OCI-LY7 (cell line): ENCODE measurements around the gene FAM81A. TPM values are rescaled to one million over a fixed set of nuclear protein-coding genes. Genes with fewer than 3 reads are reported as not detected.

Experiments
- BruUV-seq: library from RNA; stranded (reverse); fragments of 400-500 nt; replicated peaks from 2 replicates; lab custom pipeline; 2021; lab: Mats Ljungman, UMichigan
- CTCF ChIA-PET: fragments of 300-600 bp; sonication (Branson Sonifier 250); formaldehyde crosslinking; loops from one replicate; lab custom pipeline; 2022; ENCODE audit warnings: antibody characterized with exemption; ENCODE audit not compliant: unreplicated experiment; lab: Charles Lee
- POLR2A ChIA-PET: fragments of 300-600 bp; sonication (Branson Sonifier 250); formaldehyde crosslinking; loops from one replicate; lab custom pipeline; 2022; ENCODE audit warnings: antibody characterized with exemption; lab: Charles Lee
- DNase-seq: peaks from one replicate; pipeline ENCODE4 v3.0.0-alpha.2; 2015; ENCODE audit warnings: low spot score
- H2AFZ ChIP-seq: fragments of 200-600 bp; sonication (generic), shearing (Covaris generic); 2 replicates; pipeline ENCODE4 v1.6.1; 2014; ENCODE audit warnings: mild to moderate bottlenecking, antibody characterized with exemption, low read length, moderate library complexity
- H3K27ac ChIP-seq: fragments of 200-600 bp; sonication (generic); 2 replicates; pipeline ENCODE4 v1.5.1; 2014; ENCODE audit warnings: mixed run types, low read depth, mild to moderate bottlenecking, moderate library complexity, low read length, inconsistent platforms; ENCODE audit not compliant: poor library complexity, severe bottlenecking
- H3K36me3 ChIP-seq: fragments of 200-600 bp; sonication (generic); 2 replicates; pipeline ENCODE4 v1.6.1; 2014; ENCODE audit warnings: mild to moderate bottlenecking, antibody characterized with exemption, low read length, moderate library complexity, mixed read lengths; ENCODE audit not compliant: insufficient read depth
- H3K4me1 ChIP-seq: fragments of 200-600 bp; sonication (generic); 2 replicates; pipeline ENCODE4 v1.5.1; 2014; ENCODE audit warnings: mild to moderate bottlenecking, low read length; ENCODE audit not compliant: insufficient read depth, poor library complexity, severe bottlenecking
- H3K4me2 ChIP-seq: fragments of 200-600 bp; sonication (generic); 2 replicates; pipeline ENCODE4 v1.6.1; 2014; ENCODE audit warnings: mild to moderate bottlenecking, low read length
- H3K4me3 ChIP-seq: fragments of 200-600 bp; sonication (generic); 2 replicates; pipeline ENCODE4 v1.5.1; 2014; ENCODE audit warnings: mild to moderate bottlenecking, low read depth, low read length; ENCODE audit not compliant: poor library complexity, severe bottlenecking
- H3K79me2 ChIP-seq: fragments of 200-600 bp; sonication (generic); 2 replicates; pipeline ENCODE4 v1.6.1; 2016; ENCODE audit warnings: low read depth, mild to moderate bottlenecking, low read length, moderate library complexity, mixed read lengths; ENCODE audit not compliant: insufficient read depth
- H3K9me2 ChIP-seq: fragments of 200-600 bp; sonication (generic); 2 replicates; pipeline ENCODE4 v1.6.1; 2016; ENCODE audit warnings: mild to moderate bottlenecking, low read length, mixed read lengths; ENCODE audit not compliant: insufficient read depth
- H3K9me3 ChIP-seq: fragments of 200-600 bp; sonication (generic); 2 replicates; pipeline ENCODE4 v1.6.1; 2014; ENCODE audit warnings: mild to moderate bottlenecking, mixed run types, low read length, mixed read lengths
- H4K20me1 ChIP-seq: fragments of 200-600 bp; sonication (generic); 2 replicates; pipeline ENCODE4 v1.6.1; 2014; ENCODE audit warnings: mild to moderate bottlenecking, antibody characterized with exemption, low read length, moderate library complexity, mixed read lengths; ENCODE audit not compliant: insufficient read depth
- EZH2phosphoT487 ChIP-seq: fragments of 200-600 bp; sonication (generic); IDR thresholded peaks from 2 replicates; pipeline ENCODE4 v1.6.1; 2018; ENCODE audit warnings: low read depth, borderline replicate concordance, mild to moderate bottlenecking, mixed run types, antibody characterized with exemption, low read length, moderate library complexity, mixed read lengths
- intact Hi-C: fragments of 100-400 bp; cut with micrococcal nuclease; formaldehyde crosslinking; loops from one replicate; pipeline ENCODE4 v1.10.0; 2022; ENCODE audit not compliant: unreplicated experiment
- total RNA-seq, 2 experiments: library from RNA; depleted of rRNA in 1 of 2; stranded (reverse); fragments of >200 nt in 1 of 2; shearing (Covaris generic) in 1 of 2; gene quantifications; 2 replicates each; pipeline ENCODE4 v1.2.3, GENCODE V29; 2014 to 2022
- TF ChIP-seq, protein P1 (sequence below): fragments of 200-600 bp; sonication (generic); conservative IDR thresholded peaks from 2 replicates; pipeline ENCODE4 v1.5.1; 2014; ENCODE audit warnings: mild to moderate bottlenecking, antibody characterized with exemption, low read length, moderate library complexity, mixed read lengths

FAM81A gene
- total RNA-seq, 2 experiments from 2014 or later = 11.6 to 37.4 TPM

DNA sequence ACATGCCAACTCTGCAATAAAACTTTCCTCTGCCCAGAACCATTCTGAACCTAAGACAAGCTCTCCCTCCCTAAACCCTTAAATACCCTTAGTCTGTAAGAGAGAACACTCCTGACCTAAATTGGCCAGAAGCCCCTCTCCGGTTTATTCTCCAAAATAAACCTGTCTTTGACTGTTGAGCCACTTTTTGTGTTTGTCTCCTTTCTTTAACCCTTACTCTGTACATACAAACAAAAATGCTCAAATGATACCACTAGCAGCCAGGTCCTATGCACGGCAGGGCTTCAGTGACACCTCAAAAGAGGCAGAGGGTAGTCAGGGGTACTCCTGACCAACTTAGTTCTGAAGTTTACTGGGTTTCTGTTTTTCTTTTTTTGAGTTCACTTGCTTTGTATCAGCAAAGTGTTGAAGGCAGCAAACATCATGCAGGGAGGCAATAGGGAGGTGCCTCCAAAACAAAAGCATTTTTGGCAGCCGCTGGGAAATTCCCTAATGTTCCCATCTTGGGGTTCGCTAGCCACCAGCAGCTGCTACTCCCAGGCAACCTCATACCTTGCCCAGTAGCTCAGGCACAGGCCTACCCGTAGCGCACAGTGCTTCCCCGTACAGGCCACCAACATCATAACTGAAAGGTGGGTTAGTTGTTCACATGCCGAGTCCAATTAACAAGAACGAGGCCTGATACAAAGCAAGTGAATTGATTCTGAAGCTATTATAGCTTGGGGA lies 110.7 kb downstream of the FAM81A start:
- BruUV-seq = no TSS peak
- Histone ChIP-seq H2AFZ (no peak overlapping the region), H3K4me3 (no peak overlapping the region), H3K4me2 (no peak overlapping the region), H3K4me1 (peaks cover 10% of the 10 kb centered on the region), H3K9me2 (no peaks in the 10 kb centered on the region), H3K79me2 (no peaks in the 10 kb centered on the region), H3K9me3 (no peaks in the 10 kb centered on the region), H3K27ac (no peak overlapping the region), H4K20me1 (no peaks in the 10 kb centered on the region), H3K36me3 (no peaks in the 10 kb centered on the region)
- ChIA-PET CTCF (no interaction called here), POLR2A (no interaction called here)
- DNase-seq = no peak
- intact Hi-C loops = no loop called here
- TF ChIP-seq EZH2phosphoT487 = no peak
- TF ChIP-seq, protein P1, sequence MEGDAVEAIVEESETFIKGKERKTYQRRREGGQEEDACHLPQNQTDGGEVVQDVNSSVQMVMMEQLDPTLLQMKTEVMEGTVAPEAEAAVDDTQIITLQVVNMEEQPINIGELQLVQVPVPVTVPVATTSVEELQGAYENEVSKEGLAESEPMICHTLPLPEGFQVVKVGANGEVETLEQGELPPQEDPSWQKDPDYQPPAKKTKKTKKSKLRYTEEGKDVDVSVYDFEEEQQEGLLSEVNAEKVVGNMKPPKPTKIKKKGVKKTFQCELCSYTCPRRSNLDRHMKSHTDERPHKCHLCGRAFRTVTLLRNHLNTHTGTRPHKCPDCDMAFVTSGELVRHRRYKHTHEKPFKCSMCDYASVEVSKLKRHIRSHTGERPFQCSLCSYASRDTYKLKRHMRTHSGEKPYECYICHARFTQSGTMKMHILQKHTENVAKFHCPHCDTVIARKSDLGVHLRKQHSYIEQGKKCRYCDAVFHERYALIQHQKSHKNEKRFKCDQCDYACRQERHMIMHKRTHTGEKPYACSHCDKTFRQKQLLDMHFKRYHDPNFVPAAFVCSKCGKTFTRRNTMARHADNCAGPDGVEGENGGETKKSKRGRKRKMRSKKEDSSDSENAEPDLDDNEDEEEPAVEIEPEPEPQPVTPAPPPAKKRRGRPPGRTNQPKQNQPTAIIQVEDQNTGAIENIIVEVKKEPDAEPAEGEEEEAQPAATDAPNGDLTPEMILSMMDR = no peak

DNA sequence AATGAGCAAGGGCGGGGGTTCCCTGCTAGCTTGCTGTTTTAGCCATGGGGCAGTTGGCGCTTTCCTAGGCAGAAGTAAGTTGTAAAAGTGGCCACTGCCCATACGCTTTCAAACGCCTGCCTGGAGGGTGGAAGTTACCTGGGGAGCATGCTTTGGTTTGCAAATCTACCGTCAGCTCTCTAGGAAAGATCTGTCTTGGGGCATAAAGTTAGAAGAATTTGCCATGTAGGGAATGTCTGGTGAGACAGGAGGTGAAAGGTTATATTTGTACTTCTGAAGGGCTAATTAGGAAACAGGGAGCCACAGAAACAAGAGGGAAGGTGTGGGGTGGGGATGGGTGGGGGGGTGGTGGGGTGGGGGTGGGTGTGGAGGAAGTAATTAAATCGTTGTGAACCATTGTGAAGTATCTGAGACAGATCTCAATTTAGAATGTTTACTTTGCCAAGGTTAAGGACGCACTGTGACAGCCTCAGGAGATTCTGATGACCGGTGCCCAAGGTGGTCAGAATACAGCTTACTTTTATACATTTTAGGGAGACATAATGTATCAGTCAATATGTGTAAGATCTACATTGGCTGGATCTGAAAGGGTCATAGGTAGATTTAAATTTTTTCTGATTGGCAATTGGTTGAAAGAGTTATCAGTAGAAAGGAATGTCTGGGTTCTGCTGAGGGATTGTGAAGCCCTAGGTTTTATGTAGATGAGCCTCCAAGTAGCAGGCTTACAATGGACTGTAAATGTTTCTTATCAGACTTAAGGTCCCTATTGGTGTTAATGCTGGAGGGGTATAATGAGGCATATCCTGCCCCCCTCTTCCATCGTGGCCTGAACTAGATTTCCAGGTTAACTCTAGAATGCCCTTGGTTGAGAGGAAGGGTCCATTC lies 111.6 kb downstream of the FAM81A start:
- POLR2A ChIA-PET = interaction anchor here (0.6 to 0.7 kb wide), 2 partner anchors 49 to 77 kb away, joined by 3 to 5 read pairs; no protein-coding TSS in a partner anchor
- intact Hi-C loops = no loop called here
- DNase-seq = no peak
- no peaks in the 10 kb centered on the region for H3K36me3 ChIP-seq
- H4K20me1 ChIP-seq = no peaks in the 10 kb centered on the region
- no TSS peak for BruUV-seq
- no peak overlapping the region for H3K4me3 ChIP-seq
- CTCF ChIA-PET = no interaction called here
- H3K4me1 ChIP-seq = peaks cover under 1% of the 10 kb centered on the region
- H3K4me2 ChIP-seq = no peak overlapping the region
- TF ChIP-seq, protein P1 = no peak
- H3K9me3 ChIP-seq = no peaks in the 10 kb centered on the region
- no peak overlapping the region for H2AFZ ChIP-seq
- no peaks in the 10 kb centered on the region for H3K9me2 ChIP-seq
- H3K27ac ChIP-seq = no peak overlapping the region
- H3K79me2 ChIP-seq = no peaks in the 10 kb centered on the region
